Transverse colon (tissue), 3 donors: Measurements from ENCODE around the gene AKT1.

Experiments
- EP300 ChIP-seq: sonication (generic); formaldehyde crosslinking; IDR thresholded peaks from one replicate; pipeline ENCODE4 v1.6.1; 2017; ENCODE audit warnings: antibody characterized with exemption, low read depth
- POLR2A ChIP-seq: fragments of 450-650 bp; IDR thresholded peaks from one replicate; pipeline ENCODE4 v1.6.1; 2016; ENCODE audit warnings: antibody characterized with exemption, mild to moderate bottlenecking, moderate library complexity
- TF ChIP-seq, protein P1 (sequence below), 5 experiments: fragments of 200-600 bp in 3 of 5; fragments of 450-650 bp in 2 of 5; sonication (generic) in 3 of 5; IDR thresholded peaks; 1 replicate in 2 of 5; 2 replicates in 3 of 5; pipeline ENCODE4 v1.5.1; 2016 to 2017; ENCODE audit warnings: antibody characterized with exemption in 5 of 5, inconsistent platforms in 3 of 5, mild to moderate bottlenecking in 2 of 5, moderate library complexity in 1 of 5

DNA sequence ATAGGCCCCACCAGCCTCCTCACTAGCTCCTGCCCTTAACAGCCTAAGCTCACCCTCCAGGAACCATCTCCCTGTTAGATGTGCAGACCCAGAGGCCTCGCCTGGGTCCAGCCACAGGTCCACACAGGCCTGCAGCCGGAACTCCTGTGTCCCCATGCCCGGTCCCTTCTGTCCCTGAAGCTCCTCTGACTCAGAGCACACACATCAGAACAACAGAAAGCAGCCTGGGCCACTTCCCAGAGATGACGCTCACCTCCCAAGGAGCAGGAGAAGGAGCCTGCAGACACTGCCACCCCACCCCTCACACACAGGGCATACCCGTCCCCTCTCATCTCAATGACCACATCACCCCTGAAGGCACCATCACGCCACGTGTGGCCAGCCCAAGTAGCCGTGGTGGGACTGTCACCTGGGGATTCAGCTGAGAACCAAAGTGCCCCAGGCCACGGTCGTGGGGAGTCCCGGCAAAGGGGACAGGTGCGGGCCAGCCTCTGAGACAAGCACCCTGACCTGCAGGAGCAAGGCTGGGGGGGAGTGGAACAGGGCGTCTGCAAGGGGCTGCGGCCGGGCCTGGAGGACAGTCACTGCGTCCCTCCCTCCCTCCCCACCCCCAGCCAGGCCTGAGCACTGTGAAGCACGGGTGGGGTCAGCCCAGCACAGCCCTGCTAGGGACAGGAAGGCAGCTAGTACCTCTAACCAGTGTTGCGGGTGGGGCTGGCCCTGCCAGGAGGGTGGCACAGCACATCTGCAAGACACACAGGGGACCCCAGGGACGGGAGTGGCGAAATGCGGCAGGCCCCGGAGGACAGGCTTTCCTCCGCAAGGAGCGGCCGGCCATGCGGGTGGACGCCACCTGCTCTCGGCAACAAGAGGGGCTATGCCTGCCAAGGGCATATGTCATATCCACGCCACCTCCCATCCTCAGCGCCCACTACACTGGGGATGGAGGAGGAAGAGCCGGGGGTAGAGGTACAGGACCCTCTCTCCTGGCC is 5.5 kb downstream of the AKT1 start:
- TF ChIP-seq, protein P1, sequence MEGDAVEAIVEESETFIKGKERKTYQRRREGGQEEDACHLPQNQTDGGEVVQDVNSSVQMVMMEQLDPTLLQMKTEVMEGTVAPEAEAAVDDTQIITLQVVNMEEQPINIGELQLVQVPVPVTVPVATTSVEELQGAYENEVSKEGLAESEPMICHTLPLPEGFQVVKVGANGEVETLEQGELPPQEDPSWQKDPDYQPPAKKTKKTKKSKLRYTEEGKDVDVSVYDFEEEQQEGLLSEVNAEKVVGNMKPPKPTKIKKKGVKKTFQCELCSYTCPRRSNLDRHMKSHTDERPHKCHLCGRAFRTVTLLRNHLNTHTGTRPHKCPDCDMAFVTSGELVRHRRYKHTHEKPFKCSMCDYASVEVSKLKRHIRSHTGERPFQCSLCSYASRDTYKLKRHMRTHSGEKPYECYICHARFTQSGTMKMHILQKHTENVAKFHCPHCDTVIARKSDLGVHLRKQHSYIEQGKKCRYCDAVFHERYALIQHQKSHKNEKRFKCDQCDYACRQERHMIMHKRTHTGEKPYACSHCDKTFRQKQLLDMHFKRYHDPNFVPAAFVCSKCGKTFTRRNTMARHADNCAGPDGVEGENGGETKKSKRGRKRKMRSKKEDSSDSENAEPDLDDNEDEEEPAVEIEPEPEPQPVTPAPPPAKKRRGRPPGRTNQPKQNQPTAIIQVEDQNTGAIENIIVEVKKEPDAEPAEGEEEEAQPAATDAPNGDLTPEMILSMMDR (IDR thresholded peaks at IDR 0.05) = no peak
- TF ChIP-seq POLR2A = no peak
- TF ChIP-seq EP300 = no peak
